HuH-7 (cell line): ENCODE data around the gene ARVCF.

Experiments used
- DNase-seq: peaks from one replicate; pipeline ENCODE4 v3.0.0; 2011; ENCODE audit warnings: low spot score

Gene ARVCF

GRCh38 chr22:20031732-20032406 is 15.2 kb upstream of the ARVCF start:
- DNase-seq: no peak

GRCh38 chr22:20029550-20030225 is 13.1 kb upstream of the ARVCF start:
- no peak for DNase-seq

- no peak for DNase-seq
Observed at GRCh38 chr22:20028855-20029549, 12.4 kb upstream of the ARVCF start.

GRCh38 chr22:20027966-20028854 is 11.6 kb upstream of the ARVCF start:
- DNase-seq: no peak

- DNase-seq: no peak
Observed at GRCh38 chr22:20026996-20027601, 10.5 kb upstream of the ARVCF start.

GRCh38 chr22:20026204-20026908 is 9.7 kb upstream of the ARVCF start:
- DNase-seq: no peak

- DNase-seq: no peak
Observed at GRCh38 chr22:20025401-20026203, 9.0 kb upstream of the ARVCF start.

- no peak for DNase-seq
Observed at GRCh38 chr22:20024650-20025397, 8.2 kb upstream of the ARVCF start.

- DNase-seq: no peak
Observed at GRCh38 chr22:20024225-20024624, 7.6 kb upstream of the ARVCF start.

GRCh38 chr22:20022978-20023613 is 6.5 kb upstream of the ARVCF start:
- no peak for DNase-seq

- DNase-seq: no peak
Observed at GRCh38 chr22:20022231-20022977, 5.8 kb upstream of the ARVCF start.

GRCh38 chr22:20021196-20022181 is 4.9 kb upstream of the ARVCF start:
- peak; percentile 43 for DNase-seq

- peak; percentile 98 for DNase-seq
Observed at GRCh38 chr22:20020533-20021195, 4.0 kb upstream of the ARVCF start, which contains the start of gene TANGO2. TSS of gene TANGO2 (plus strand) at chr22:20021110. CDS start at chr22:20036799, 15,689 bp downstream.

GRCh38 chr22:20019661-20020532 is 3.3 kb upstream of the ARVCF start:
- DNase-seq: no peak

GRCh38 chr22:20018001-20018400 is 1.4 kb upstream of the ARVCF start:
- no peak for DNase-seq
